GM10847 (cell line): ENCODE measurements around the gene DYNC2I2.

ENCODE experiments used
- POLR2A ChIP-seq: IDR thresholded peaks from 2 replicates; pipeline ENCODE4 v1.6.1; 2011; ENCODE audit not compliant: insufficient read length; ENCODE audit errors: extremely low read depth

The DYNC2I2 gene

DNA sequence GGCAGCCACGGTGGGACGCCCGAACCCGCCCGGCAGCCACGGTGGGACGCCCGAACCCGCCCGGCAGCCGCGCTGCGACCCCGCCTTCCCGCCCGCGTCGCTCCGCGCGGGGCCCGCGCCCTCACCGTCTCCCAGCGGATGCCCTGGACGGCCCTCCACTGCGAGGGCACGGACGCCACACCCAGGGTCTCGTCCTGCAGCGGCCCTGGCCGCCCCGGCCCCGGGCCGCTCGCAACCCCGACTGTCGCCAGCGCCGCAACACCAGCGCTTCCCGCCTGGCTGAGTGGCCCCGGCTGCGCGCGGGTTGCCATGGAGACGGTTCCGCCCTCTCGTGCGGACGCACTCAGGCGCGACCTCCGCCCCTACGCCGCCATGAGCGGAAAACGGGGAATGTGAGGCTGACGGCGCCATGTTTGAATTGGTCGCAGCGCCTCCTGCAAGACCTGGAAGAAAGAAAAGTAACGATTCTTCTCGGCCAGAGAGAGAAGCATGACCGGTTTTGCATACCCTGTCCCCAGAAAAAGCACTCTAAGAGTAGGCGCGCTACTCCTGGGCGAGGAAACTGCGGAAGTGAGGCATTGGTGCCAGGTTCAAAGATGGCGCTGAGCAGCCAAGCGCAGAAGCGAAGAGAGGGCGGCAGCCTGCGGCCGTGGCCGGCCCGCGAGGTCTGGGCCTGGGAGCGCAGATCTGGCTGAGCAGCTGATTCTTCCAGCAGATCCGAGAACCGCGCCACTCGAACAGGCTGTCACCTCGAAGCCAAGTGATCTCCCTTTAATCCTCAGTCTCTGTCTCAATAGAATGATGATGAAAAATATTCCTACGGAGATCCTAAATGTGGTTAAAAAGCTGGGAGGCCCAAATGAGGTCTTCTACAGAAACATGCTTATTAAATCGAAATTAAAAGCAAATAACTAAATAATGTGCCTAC lies at the start of gene DYNC2I2:
DYNC2I2 (minus strand) TSS at position 432 of the 928 bp plus-strand sequence; CDS start at position 311, 121 bp downstream.
- peak; percentile 51 for TF ChIP-seq POLR2A

DNA sequence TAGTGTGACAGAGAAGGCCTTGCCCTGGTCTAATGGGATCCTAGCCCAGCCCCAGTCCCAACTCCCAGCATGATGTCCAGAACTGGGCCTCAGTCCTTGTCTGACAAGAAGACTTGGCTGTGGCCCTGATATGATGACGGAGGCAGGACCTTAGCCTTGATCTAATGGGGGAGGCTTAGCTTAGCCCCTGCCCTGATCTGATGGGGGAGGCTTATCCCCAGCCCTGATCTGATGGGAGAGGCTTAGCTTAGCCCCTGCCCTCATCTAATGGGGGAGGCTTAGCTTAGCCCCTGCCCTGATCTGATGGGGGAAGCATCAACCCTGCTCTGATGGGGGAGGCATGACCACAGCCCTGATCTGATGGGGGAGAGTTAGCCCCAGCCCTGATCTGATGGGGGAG lies 49.4 kb upstream of the DYNC2I2 start:
- TF ChIP-seq POLR2A = no peak

DNA sequence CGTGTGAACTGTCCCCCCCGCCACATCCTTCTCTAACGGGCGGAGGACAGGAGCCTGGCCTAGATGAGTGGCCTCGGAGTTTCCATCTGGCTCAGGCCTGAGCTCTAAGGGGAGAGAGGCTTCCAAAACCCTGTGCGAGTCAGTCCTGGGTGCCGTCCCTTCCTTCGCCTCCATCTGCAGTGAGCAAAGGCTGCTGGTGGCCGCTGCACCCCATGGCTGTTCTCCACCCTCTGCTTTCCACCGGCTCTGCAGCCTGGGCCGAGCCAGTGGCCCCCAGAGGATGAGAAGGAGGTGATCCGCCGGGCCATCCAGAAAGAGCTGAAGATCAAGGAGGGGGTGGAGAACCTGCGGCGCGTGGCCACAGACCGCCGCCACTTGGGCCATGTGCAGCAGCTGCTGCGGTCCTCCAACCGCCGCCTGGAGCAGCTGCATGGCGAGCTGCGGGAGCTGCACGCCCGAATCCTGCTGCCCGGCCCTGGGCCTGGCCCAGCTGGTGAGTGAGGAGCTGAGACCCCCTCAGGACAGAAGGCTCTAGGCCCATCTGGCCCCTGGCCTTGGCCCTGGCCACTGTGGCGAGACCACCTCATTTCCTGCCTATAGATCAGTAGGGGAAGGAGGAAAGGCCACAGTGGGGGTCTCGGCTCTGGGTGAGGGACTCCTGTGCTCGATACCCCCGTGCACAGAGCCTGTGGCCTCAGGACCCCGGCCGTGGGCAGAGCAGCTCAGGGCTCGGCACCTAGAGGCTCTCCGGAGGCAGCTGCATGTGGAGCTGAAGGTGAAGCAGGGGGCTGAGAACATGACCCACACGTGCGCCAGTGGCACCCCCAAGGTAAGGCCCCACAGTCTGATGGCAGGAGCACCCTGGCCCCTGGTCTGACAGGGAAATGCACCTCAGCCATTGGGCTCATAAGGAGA lies 48.7 kb upstream of the DYNC2I2 start:
- TF ChIP-seq POLR2A = no peak

DNA sequence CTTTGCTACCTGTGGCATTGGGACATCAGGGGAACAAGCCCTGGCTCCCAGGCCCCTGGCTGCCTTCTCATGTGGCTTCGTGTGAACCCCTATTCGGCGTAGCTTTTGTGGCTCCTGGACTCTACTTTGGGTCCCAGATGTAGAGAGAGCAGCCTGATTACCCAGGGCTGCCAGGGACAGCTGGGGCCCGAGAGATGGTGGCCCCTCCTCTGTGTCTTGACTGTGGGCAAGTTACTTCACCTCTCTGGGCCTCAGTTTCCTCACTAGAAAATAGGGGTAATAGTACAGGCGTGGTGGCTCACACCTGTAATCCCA lies 47.7 kb upstream of the DYNC2I2 start:
- no peak for TF ChIP-seq POLR2A

DNA sequence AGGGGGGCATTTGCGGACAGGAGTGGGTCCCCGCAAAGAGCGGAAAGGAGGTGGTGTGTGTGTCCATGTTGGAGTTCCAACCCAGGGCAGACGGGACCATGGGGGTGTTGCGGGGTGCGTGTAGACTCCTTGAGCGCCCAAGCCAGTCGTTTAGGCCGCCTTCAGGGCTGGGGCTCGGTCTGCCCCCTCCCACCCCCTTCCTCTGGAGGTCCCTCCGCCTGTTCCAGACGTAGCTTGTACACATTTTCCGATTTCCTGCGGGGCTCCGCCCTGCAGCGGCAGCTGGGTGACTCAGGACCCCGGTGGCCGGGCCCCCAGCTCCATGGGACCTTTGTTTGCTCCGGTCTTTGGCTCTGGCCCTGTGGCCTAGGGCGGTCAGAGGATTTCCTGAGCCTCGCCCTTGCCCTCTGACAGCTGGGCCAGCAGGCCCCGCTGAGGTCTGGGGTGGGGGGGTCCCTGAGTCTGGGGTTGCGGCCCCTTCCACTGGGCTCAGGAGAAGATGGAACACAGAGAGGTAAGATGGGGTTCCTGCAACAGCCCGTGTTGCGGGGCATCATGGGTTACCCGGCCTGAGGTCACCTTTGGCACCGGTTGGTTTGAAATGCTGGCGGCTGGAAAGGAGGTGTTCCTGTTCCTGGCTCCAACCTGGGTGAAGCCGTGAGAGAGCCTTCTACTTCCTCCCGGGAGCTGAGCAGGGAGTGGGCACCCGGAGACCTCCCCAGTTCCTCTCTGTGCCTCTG lies 47.1 kb upstream of the DYNC2I2 start:
- TF ChIP-seq POLR2A = no peak

DNA sequence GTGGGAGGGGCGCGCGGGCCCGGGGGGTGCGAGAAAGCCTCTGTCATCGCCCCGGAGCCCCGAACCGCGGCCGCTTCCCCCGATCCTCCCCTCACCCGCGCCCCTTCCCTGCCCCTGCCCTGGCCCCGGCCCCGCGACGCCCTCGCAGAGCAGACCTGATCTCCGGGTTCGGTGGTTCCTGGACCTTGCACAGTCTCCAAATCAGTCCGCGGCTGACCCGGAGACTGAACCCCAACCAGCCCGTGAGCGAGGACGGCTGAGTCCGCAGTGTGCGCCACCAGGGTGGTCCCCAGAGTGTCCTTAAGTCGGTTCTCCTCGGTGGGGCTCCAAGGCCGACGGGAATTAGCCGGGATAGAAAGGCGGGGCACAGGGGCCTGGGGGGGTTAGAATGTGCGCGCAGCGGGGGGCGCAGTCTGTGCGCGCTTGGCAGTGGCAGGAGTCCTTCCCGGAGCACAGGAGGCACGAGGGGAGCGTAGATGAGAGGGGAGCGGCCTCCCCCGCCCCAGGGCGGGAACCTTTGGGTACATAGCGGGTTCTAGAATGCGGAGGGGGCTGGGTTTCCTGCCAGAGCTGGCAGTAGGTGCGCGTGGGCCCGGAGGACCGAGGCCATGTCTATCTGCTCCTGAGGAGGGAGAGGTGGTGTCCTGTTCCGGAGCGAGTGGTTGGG lies 46.4 kb upstream of the DYNC2I2 start:
- TF ChIP-seq POLR2A = peak; percentile 16

DNA sequence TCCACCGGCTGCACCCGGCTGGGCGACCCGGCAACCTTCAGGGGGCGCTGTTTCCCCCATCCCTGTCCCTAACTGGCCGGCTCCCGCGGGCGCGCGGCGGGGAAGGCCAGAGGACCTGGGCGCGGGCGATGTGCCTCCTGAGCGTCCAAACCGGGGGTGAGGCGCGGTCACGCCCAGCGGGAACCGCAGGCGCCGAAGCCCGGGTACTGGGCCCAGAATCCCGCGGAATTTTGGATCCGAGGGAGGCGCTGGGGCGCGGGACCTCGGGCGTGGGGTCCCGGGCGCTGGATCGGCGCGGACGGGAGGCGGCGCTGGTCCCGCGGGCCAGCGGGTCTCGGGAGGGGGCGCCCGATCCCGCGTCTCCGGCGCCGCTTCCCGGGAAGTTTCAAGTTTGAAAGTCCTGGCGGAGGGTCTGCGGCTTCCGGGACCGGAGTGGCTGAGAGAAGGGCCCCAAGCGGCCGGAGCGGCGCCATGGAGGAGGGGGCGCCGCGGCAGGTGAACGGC lies 45.9 kb upstream of the DYNC2I2 start, which contains the start of gene PKN3:
PKN3 (plus strand) TSS at position 59 of the 504 bp plus-strand sequence; CDS start at position 472, 413 bp downstream.
- peak; percentile 47 for TF ChIP-seq POLR2A

DNA sequence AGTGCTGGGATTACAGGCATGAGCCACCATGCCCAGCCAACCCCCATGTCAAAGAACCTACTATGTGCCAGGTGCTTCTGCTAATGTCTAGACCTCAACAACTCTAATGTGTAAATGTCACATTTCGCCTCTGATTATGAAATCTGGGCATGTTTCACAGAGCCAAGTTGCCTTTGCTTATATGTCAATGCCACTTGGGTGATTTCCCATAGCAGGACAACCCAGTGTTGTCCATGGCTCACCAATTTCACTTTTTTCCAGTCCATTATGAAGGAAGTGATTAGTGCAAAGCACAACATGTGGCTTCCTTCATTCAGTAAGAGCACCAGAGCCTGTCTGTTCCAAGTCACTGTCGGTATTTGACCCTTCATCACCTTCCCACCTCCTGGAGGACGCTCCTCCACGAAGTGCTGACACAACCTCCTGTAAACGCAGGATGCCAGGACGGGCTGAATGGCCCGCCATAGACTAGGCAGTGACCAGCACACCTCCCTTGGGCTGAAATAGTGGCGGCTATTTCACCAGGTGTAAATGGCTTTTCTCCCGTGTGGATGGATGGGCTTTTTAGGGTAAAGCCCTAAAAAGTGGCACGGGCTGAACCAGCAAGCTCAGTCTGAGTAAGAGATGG lies 44.7 kb upstream of the DYNC2I2 start:
- no peak for TF ChIP-seq POLR2A

DNA sequence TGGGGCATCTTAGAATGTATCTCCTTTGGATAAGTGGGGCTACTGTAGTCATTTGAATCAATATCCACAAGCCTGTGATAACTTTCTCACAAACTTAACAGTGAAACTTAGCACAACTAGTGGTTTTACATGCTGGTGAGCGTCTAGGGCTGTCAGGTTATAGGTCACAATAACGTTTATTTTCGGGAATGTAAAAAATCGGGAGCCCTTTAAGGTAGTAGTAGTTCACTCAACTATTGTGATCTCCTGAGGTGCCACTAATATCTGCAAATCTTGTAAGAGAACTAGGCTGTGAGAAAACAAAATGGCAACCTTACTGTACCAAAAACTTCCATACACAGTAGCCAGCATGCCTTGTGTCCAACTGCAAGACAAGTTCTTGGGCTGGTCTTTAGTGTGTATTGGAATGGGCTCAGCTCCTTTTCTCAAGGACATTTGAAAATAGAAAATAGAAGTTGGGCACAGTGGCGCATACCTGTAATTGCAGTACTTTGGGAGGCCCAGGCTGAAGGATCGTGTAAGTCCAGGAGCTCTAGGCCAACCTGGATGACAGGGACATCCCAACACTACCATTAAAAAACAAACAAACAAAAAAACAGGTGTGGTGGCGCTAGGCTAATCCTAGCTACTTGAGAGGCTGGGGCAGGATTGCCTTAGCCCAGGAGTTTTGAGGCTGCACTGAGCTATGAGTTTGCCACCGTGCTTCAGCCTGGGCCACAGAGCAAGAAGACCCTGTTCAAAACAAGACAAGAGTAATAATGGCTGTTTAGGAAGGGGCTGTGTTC lies 40.5 kb upstream of the DYNC2I2 start:
- no peak for TF ChIP-seq POLR2A

DNA sequence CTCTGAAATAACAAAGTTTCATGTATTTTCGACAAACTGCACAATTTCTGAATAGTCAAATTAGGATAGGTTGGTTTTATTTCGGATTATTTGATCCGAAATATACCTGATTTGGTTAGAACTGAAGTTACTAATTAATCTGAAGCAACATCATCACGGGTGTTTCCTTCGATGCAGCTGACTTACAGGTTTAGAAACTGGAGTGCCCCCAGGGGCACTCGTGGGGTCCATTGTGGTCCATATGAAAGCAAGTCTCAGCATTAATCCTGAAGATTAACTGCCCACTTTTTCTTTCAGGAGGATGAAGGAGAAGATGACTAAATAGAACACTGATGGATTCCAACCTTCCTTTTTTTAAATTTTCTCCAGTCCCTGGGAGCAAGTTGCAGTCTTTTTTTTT lies 37.7 kb upstream of the DYNC2I2 start:
- TF ChIP-seq POLR2A = no peak

DNA sequence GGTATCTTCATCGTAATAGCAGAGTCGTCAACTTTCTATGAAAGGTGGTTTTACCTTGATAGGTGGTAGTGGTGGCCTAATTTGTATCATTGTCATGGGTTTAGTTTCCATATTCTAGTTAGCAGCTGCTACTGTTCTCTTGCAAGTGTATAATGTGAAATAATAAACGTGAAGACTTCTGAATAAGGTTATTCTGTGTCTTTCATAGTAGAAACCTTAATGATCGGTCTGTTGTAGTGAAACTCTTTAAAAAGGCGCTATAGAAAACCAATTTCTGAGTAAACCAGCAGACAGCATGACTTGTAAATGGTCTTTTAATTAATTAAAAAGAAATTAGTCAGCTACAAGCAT lies 34.0 kb upstream of the DYNC2I2 start:
- no peak for TF ChIP-seq POLR2A

DNA sequence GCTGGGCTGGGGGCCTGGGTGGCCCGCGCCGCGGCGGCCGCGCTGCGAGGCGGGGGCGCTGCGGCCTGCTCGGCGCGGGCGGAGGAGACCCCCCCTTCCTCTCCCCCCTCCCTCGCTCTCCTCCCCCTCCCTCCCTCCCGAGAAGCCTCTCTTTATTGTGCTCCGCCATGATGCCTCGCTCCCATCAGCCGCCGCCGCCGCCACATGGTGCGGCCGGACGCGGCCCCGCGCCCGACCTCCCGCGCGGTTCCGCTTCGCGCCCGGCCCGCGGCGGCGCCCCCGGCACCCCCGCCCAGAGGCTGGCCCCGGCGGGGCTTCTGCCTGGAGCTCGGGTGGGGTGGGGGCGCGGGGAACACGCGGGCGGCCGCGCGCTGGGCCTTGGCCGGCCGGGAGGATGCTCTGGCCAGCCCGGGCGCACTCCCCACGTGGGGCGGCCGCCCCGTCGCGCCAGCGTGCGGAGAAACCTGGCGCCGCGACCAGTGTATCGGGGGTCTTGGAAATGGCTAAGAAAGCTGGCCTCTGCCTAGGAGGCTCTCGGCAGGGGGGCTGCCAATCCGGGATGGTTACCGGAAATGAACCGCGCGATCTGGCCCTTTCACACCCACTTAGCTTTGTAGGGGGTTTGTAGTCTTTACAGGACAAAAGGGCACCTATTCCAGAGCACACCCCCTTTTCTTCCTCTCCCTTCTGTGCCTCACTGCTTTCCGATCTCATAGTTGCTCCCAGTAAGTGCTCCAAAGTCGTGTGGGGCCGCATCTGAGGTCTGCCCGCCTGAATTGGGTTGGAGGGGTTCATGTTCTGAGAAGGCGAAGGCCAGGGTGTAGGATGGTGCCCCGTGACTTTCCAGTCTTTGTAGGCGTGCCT lies 33.4 kb upstream of the DYNC2I2 start:
- TF ChIP-seq POLR2A = peak; percentile 12
